OCI-LY1 (cell line): ENCODE measurements around the gene STS.

Experiments used
- CTCF ChIP-seq: fragments of 200-600 bp; sonication (generic), shearing (Covaris generic); IDR thresholded peaks from 2 replicates; pipeline ENCODE4 v1.5.1; 2017; ENCODE audit warnings: mild to moderate bottlenecking, antibody characterized with exemption, low read length, moderate library complexity, mixed read lengths
- EZH2 ChIP-seq: fragments of 200-600 bp; sonication (generic), shearing (Covaris generic); IDR thresholded peaks from 2 replicates; pipeline ENCODE4 v1.8.0; 2017; ENCODE audit warnings: borderline replicate concordance, mixed run types, mild to moderate bottlenecking, antibody characterized with exemption, low read length, moderate library complexity, mixed read lengths

GRCh38 chrX:7146020-7146702 lies 1.4 kb upstream of the STS start:
- TF ChIP-seq CTCF (no peak), EZH2 (no peak)
